Retina (tissue), 1 donor: ENCODE data around the gene ARHGEF7.
"Not testable (repeated sequence)": the region's sequence is repeated elsewhere in the genome, so short reads cannot be mapped to it uniquely, and the experiment has no call there.

Experiments used
- DNase-seq: peaks from one replicate; pipeline ENCODE4 v3.0.0-alpha.2; 2016

ARHGEF7 gene

DNA sequence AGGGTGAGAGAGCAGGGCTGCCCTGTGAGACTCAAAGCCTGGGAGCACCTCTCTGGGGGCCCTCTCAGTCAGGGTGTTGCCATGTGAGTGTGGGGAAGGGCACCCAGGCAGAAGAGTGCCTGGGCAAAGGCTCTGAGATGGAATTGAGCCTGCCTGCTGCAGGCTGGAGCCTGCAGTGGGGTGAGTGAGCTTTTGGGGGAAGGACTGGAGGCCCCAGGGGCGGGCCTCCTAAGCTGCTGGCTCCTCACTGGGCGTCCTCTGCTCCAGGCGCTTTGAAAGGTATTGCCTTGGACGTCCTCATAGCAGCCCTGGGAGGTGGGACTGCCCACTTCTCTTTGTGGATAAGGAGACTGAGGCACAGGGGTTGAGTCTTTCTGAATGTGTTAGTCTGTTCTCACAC is 60.3 kb downstream of the ARHGEF7 start:
- no peak for DNase-seq

DNA sequence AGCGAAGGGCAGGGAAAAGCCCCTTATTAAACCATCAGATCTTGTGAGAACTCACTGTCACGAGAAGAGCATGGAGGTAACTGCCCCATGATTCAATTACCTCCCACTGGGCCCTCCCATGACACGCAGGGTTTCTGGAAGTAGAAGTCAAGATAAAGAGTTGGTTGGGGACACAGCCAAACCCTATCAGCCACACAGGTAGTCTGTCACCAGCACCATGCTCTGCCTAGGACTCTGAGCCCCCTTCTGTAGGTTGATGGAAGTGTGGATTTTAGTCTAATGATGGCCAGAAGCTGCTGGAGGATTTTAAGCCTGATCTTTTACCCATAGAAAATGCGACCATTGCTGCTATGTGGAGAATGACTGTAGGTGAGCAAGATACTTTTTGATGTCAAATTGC is 60.8 kb downstream of the ARHGEF7 start:
- DNase-seq: no peak

DNA sequence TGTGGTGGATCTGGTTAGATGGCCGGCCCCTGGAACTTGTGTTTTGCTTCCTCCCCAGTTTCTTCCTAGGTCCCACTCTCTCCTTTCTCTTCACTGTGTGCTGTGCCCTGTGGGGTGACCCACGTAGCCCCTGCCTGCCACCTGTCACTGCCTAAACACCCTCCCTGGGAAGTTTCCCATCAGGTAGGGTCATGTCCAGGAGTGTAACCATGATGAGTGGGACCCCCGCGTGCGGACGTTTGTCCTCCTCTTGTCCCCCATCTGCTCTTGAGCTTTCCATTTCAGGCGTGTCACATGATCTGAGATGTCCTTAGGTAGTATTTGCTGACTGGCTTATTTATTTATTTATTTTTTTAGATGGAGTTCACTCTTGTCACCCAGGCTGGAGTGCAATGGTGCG is 61.3 kb downstream of the ARHGEF7 start:
- DNase-seq: no peak

DNA sequence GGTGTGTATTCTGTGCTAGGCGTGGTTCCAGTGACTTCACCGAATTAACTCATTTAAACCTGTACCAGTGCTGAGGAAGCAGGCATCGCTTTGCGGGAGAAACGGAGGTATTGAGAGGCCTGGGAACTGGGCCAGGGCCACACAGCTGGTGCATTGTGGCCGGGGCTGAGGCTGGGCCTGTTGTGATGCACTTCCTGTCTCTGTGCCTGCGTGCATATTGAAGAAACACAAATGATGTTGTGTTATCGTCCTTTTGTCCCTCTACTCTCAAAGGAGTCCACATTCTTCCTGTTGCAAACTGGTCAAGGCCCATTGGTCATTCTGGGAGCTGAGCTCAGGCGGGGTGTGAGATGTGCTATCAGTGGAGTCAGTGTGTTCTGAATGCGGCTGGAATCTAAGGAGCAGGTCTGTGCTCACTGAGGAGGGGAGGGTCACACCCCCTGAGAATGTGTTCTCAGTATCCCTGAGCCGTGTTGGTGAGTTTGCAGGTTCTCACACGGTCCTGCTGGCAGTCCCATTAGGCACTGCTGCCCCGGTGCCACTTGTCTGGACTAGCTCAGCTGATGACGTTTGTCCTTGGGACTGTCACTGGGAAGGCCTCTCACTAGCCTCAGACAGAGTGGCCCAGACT is 62.1 kb downstream of the ARHGEF7 start:
- DNase-seq: no peak

DNA sequence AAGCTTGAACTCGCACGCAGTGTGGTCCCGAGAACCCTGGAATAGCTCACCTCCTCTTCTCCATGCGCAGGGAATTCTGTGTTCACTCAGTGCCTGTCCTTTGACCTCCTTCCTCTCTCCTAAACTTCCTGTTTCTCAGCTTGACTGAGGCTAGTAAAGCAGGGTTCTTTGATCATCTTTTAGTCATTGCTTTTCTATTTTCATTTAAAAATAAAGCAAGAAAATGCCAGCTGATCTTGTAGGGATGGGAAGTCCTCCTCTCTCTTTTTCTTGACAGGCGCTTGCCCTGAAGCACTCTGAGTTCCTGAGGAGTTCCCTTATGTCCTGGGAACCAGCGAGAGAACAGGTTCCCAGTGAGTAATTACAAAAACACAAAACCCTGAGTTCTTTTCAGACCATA is 62.8 kb downstream of the ARHGEF7 start:
- DNase-seq: no peak

DNA sequence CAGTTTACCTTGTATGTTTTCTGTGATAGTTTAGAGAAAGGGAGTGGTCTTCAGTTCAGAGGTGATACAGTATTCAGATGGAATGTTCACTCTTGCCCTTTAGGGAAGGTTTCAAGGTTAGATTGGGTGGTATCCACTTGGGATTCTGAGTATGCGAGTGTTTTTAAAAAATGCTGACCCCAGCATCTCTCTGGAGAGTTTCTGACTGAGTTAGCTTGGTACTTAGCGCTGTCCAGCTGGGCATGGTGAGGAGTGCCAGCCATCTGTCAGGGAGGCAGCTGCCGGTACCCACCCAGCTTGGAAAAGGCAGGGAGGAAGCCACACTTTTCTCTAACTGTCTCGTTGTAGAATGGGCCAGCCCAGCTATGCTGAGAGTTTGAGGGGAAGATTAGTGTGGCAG is 63.3 kb downstream of the ARHGEF7 start:
- DNase-seq: no peak

DNA sequence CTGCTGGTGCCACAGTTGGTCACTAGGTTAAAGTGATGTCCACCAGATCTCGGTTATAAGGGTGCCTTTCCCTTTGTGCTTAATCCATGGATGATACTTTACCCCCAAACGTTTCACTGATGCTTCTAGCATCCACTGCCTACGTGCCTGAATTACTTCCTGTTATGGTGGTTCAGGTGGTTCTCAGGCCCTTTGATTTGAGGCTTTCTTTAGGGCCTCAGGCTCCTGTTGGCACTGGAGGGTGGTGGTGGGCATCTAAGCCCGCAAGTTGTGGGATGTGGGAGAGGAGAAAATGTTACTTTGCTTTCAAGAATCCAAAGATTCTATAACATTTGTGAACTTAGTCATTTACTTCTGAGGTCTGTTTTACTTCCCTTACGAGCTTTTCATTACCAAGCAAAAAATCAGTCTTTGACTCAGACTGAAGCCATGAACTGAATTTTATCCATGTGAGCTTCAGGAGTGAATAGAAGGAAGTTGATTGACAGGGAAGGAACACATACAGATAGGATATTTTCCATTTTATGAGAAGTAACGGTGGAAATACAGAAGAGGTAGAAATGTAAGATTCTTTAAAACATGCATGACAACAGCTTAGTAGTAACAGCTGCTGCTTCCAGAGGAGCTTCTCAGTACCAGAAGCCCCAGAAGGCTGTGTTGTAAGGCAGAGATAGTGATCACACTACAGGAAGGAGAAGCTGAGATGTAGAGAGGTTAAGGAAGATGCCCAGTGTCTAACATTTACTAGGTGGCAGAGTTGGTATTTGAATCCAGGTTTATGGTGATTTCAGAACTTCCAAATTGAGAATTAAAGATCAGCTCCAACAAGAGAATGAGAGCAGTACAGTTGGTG is 65.0 kb downstream of the ARHGEF7 start:
- DNase-seq: no peak

DNA sequence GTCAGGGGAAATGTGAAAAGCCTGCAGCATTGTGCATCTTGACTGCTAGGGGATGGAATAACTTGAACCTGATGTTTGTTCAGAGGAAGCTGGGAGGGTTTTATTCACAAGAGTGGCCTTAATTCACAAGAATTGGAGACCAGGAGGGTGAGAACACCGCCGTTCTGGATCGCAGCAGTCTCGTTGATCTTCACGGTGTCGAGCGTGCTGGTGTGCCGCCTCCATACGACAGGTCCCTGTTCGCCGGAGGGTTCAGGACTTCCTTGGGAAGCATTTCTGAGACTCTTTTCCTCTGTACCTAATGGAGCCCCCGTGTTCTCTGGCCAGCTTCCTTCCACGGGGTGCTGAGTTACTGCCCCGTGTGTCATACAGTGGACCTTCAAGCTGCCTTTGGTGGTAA is 66.9 kb downstream of the ARHGEF7 start:
- DNase-seq: no peak

DNA sequence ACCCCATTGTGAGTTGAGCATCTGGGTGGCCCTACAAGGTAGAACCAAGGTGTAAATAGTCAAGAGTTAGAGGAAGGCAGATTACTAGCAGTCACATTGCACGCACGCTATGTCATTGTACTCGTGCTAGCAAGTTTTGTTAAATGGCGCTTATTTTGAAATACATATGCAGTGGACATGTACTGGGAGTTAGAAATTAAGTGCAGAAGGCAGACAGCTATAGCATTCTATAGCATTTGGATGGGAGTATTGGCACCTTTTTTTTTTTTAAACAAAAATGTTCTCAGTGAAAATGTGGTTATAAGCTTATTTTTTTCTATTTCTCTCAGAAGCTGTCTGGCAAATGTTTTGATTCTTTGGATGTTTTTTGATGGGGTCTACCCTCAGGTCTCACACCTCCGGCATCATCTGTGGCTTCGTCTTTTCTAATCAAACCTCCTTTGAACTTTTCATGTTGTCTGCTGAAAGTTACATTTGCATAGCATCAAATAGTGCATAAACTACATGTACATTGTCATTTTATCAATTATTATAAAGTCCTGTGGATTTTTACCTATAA is 68.1 kb downstream of the ARHGEF7 start:
- no peak for DNase-seq

DNA sequence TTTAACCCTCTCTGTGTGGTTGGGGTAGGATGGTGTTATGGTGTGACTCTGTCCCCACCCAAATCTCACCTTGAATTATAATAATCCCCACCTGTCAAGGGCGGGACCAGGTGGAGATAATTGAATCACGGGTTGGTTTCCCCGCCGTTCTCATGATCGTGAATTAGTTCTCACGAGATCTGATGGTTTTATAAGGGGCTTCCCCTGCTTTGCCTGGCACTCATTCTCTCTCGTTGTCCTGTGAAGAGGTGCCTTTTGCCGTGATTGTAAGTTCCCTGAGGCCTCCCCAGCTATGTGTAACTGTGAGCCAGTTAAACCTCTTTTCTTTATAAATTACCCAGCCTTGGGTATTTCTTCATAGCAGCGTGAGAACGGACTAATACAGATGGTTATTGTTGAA is 68.8 kb downstream of the ARHGEF7 start:
- DNase-seq: no peak

DNA sequence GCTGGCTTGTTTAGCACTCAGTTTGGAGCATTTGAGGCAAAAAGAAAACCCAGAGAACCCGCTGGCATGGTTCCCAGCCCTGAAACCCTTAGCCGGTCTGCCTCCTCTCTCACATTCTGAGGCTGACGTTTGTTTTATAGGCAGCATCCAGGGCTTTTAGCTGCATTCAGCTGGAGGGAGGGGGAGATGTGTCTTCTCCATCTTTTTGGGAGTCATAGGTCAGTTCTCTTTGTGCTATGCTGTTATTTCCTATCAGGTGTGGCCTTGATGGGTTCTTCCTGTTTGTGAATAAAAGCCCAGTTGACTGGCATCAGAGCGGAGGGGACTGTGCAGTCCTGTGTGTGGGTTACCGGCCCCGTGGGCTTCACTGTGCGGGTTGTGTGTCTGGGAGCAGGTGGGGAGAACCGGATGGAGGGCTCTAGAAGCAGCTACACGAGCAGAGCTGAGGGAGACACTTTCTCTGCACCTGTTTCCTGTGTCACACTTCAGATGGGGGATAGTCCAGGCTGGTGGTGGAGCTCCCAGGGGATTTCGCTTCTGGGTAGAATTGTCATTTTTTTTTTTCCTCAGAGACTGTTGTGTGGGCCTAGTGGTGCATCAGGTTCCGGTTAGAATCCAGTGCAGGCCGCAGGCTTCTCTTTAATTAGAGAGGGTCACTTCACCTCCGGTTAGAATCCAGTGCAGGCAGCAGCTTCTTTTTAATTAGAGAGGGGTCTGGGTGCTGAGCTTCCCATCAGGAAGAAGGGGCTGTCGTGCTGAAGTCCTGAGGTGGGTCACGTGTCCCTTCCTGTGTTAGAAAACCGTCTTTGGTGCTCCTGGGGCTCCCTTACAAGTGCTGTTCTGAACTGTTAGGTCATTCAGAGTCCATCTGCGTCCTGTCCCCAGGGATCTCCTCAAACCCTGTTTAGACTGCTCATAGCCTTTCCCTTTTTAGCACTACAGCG is 69.6 kb downstream of the ARHGEF7 start:
- peak; percentile 54 for DNase-seq

DNA sequence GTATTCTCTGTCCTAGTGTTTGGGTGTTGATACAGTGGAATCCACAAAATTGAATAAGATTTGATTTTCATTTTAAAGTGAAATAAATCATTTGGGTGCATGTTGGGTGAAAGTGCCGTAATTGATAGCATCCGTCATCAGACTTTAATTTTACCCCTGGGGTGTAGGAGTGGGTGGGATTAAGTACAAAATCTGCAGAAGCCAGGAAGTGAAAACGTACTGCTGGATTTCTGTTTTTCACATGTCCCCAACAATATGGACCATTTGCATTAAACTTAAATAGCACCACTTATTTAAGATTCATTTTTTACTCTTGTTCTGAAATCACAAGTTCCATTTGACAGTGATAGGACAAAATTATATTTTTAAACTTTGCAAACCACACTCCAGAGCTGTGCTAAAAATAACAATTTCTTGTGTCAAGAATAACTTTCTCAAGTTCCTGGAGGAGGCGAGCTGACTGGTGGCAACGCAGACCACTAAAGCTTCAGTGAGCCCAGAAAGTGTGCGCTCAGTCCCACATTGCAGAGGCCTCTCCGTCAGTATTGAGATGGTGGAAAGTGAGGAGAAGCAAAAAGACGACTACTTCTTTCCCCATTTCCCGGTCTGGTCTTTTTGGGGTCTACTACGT is 71.3 kb downstream of the ARHGEF7 start:
- no peak for DNase-seq

DNA sequence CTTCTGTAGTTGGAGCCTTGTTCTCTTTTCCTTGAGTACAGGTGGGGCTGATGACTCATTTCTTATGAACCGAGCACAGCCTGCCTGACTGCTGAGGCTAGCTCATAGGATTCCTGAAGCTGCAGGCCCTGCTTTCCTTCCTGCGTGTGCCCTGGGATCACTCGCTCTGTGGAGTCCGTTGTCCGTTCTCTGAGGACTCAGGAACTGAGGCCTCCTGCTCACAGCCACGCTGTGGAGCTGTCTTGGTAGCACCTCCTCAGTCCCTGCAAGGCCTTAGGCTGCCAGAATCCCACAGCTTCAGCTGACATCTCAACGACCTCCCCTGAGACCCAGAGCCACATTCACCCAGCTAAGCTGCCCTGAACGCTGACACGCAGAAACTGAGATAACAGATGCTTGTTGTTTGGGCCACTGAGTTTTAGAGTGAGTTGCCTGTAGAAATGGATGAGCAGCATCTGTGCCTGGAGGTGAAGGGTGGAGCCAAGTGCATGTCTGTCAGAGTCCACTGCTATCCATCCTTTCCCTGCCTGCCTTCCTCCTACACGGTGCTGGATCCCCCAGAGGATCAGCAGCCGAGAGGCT is 72.9 kb downstream of the ARHGEF7 start:
- DNase-seq: peak; percentile 68

DNA sequence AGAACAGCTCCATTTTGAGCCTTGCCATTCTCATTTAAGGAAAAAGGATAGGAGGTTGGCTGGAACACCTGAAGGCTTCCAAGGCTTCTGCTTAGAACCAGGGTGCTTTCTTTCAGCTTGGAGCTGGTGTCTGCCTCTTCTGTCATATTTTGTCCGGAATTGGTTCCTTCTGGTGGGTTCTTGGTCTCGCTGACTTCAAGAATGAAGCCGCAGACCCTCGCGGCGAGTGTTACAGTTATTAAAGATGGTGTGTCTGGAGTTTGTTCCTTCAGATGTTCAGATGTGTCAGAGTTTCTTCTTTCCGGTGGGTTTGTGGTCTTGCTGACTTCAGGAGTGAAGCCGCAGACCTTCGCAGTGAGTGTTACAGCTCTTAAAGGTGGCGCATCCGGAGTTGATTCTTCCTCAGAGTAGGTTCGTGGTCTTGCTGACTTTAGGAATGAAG is 74.0 kb downstream of the ARHGEF7 start:
- DNase-seq: not testable (repeated sequence)

DNA sequence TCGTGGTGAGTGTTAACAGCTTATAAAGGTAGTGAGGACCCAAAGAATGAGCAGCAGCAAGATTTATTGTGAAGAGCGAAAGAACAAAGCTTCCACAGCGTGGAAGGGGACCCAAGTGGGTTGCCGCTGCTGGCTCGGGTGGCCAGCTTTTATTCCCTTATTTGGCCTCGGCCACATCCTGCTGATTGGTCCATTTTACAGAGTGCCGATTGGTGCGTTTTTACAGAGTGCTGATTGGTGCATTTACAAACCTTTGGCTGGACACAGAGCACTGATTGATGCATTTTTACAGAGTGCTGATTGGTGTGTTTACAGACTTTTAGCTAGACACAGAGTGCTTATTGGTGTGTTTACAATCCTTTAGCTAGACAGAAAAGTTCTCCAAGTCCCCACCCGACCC is 74.4 kb downstream of the ARHGEF7 start:
- not testable (repeated sequence) for DNase-seq

DNA sequence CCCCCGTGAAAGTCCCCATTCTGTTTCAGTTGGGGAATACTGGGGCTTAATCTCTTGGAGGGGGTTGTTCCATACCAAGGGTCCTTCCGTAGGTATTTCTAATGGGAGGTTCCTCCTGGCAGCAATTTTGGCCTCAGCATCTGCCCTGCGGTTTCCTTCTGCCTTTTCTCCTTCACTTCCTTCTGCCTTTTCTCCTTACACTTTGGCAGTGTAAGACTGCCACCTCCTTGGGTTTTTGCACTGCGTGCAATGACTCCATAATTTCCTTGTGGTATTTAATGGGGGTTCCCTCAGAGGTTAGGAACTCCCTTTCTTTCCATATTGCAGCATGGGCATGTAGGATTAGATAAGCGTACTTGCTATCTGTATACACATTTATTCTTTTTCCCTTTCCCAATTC is 78.1 kb downstream of the ARHGEF7 start:
- DNase-seq: not testable (repeated sequence)

DNA sequence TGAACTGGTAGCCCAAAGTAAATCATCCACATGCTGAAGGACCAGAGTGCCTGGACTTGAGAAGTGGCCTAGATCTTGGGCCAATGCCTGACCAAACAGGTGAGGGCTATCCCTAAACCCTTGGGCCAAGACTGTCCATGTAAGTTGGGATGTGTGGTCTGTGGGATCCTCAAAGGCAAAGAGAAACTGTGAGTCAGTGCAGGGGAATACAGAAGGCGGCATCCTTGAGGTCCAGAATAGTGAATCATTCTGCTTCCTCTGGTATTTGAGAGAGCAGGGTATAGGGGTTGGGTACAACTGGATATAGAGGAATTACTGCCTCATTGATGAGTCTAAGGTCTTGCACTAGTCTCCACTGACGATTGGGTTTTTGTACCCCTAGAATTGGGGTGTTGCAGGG is 79.5 kb downstream of the ARHGEF7 start:
- not testable (repeated sequence) for DNase-seq

DNA sequence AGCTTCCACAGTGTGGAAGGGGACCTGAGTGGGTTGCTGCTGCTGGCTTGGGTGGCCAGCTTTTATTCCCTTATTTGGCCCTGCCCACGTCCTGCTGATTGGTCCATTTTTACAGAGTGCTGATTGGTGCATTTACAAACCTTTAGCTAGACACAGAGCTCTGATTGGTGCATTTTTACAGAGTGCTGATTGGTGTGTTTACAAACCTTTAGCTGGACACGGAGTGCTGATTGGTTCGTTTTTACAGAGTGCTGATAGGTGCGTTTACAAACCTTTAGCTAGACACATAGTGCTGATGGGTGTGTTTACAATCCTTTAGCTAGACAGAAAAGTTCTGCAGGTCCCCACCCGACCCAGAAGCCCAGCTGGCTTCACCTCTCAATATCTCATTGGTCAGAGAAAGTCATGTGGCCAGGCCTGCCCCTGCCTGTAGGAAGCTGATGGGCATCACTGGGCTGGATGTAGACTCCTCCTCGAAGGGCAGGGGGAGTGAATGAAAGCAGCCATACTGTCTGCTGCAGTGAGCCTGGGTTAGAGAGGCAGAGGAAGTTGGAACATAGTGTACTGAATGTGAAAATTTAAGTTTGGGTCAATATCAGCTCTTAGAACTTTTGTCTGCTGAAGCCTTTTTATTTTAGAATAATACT is 83.7 kb downstream of the ARHGEF7 start:
- not testable (repeated sequence) for DNase-seq

DNA sequence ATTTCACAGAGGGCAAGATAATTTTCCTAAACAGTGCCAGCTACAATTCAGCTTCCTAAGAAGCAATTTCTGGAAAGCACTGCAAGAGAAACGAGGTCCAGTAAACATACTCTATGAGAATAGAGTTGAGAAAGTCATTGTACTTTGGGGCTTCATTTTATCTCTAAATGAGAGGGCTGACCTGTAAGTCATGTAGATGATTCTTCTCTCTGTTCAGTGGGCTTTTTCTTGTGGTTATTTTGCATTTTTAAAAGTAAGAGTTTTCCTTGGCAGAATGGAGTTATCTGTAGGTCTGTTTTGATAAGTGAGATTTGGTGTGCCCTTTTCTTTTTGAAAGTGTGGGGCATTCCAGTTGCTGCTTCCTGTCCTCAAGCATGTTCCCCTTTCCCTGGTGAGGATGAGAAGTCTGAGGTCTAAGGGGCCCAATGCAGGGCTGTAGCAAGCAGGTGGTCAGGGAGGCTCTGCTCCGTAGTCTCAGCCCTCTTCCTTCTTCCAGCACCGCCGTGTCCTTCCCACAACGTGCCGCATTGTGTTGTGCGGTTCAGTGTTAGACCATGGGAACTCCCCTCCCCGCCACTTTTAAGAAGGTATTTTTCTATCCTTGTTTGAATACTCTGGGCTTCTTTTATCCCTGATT is 86.3 kb downstream of the ARHGEF7 start:
- no peak for DNase-seq

DNA sequence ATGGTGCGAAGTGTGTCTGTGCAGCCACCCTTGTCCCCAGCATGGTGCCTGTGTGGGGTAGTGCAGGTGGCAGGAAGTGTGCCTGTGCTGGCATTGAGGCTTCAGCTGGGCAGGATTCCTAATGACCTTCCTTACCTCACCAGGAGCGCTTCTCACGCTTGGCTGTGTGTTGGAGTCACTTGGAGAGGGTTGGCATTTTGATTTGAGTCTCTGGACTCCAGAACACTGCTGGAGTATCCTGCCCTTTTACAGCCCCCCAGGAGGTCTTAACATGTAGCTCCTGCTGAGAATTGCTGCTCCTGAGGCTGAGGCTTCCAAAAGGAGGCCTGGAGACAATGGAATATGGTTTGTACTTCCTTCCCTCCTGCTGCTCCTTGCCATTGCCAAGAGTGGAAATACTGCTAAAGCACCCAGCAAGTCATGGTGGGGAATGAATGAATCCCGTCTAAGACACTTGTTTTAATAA is 87.1 kb downstream of the ARHGEF7 start:
- DNase-seq: no peak

DNA sequence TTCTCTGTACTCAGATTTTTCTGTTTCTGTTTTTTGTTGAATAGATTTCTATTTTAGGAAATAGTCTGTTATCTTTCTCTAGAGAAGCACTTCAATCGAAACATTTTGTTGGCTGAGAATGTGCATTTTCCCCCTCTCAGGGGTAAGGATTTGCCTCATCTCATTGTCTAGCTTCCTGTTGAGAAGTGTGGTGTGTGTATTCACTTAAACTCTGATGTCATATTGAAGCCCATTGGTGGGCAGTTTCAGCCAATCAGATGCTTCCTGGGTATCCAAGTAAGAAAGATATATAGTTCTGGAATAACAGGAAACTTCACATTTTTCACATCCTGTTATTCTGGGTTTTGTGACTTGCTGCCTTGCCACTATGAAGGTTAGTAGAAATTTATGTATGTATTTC is 87.6 kb downstream of the ARHGEF7 start:
- no peak for DNase-seq
